IMR-90 (cell line): ENCODE results near the gene CENPVL2. TPM values are rescaled to one million over a fixed set of nuclear protein-coding genes. Genes with fewer than 3 reads are reported as not detected.

Source experiments
- ATAC-seq: fragments of 200-7000 bp; cut with Tn5 transposase; 2 replicates; pipeline ENCODE4 v1.9.1; 2020; ENCODE audit warnings: low read depth, mild to moderate bottlenecking, moderate library complexity
- BruUV-seq: library from RNA; stranded (reverse); fragments of 400-500 nt; replicated peaks from 2 replicates; lab custom pipeline; 2021; lab: Mats Ljungman, UMichigan
- CTCF ChIA-PET: fragments of 300-600 bp; formaldehyde crosslinking; extraction: SDS; loops from one replicate; lab custom pipeline; 2021; ENCODE audit warnings: antibody characterized with exemption; lab: Yijun Ruan, JAX
- POLR2A ChIA-PET: fragments of 300-600 bp; sonication (Branson Sonifier 250); formaldehyde crosslinking; loops from one replicate; lab custom pipeline; 2022; ENCODE audit warnings: antibody characterized with exemption; ENCODE audit not compliant: unreplicated experiment; lab: Charles Lee
- DNase-seq: peaks from one replicate; pipeline ENCODE4 v3.0.0; 2013
- H2AFZ ChIP-seq: replicated peaks from 2 replicates; pipeline ENCODE3; 2013; ENCODE audit warnings: low read length, mild to moderate bottlenecking; ENCODE audit not compliant: poor library complexity
- H2AK5ac ChIP-seq: 2 replicates; pipeline ENCODE4 v1.6.1; 2013; ENCODE audit warnings: low read depth, low read length, inconsistent platforms
- H2AK9ac ChIP-seq: replicated peaks from 2 replicates; pipeline ENCODE3; 2013; ENCODE audit warnings: mild to moderate bottlenecking, low read depth, low read length, moderate library complexity; ENCODE audit not compliant: poor library complexity
- H2BK120ac ChIP-seq: 2 replicates; pipeline ENCODE4 v1.6.1; 2013; ENCODE audit warnings: low read depth, low read length, inconsistent platforms
- H2BK15ac ChIP-seq: 3 replicates; pipeline ENCODE4 v1.6.1; 2013; ENCODE audit warnings: low read depth, low read length, inconsistent platforms
- H2BK20ac ChIP-seq: 2 replicates; pipeline ENCODE4 v1.6.1; 2013; ENCODE audit warnings: low read depth, mild to moderate bottlenecking, inconsistent platforms, low read length, moderate library complexity
- H2BK5ac ChIP-seq: 2 replicates; pipeline ENCODE4 v1.6.1; 2013; ENCODE audit warnings: mild to moderate bottlenecking, low read depth, low read length, inconsistent platforms; ENCODE audit not compliant: poor library complexity, severe bottlenecking
- H3K14ac ChIP-seq: replicated peaks from 2 replicates; pipeline ENCODE4 v1.6.1; 2013; ENCODE audit warnings: low read depth, low read length, inconsistent platforms
- H3K18ac ChIP-seq: 2 replicates; pipeline ENCODE4 v1.6.1; 2013; ENCODE audit warnings: low read depth, low read length, control low read depth
- H3K23ac ChIP-seq: 2 replicates; pipeline ENCODE4 v1.6.1; 2013; ENCODE audit warnings: low read depth, low read length, inconsistent platforms
- H3K27ac ChIP-seq: 2 replicates; pipeline ENCODE4 v1.5.1; 2013; ENCODE audit warnings: mild to moderate bottlenecking, control low read depth, low read length; ENCODE audit not compliant: insufficient read depth
- H3K27me3 ChIP-seq: 2 replicates; pipeline ENCODE4 v1.6.1; 2013; ENCODE audit warnings: low read length; ENCODE audit not compliant: control insufficient read depth, insufficient read depth
- H3K36me3 ChIP-seq: 2 replicates; pipeline ENCODE4 v1.6.1; 2013; ENCODE audit warnings: low read length, mixed read lengths; ENCODE audit not compliant: control insufficient read depth, insufficient read depth
- H3K4ac ChIP-seq: 2 replicates; pipeline ENCODE4 v1.6.1; 2013; ENCODE audit warnings: low read depth, low read length, inconsistent platforms
- H3K4me1 ChIP-seq: 2 replicates; pipeline ENCODE4 v1.6.1; 2013; ENCODE audit warnings: low read length, mixed read lengths; ENCODE audit not compliant: control insufficient read depth, insufficient read depth
- H3K4me2 ChIP-seq: 2 replicates; pipeline ENCODE4 v1.6.1; 2013; ENCODE audit warnings: low read depth, mild to moderate bottlenecking, control low read depth, low read length, moderate library complexity
- H3K4me3 ChIP-seq: 2 replicates; pipeline ENCODE4 v1.5.1; 2013; ENCODE audit warnings: low read depth, mild to moderate bottlenecking, control low read depth, low read length, moderate library complexity; ENCODE audit not compliant: insufficient read depth
- H3K56ac ChIP-seq: 2 replicates; pipeline ENCODE4 v1.6.1; 2013; ENCODE audit warnings: low read length, inconsistent platforms; ENCODE audit not compliant: insufficient read depth; ENCODE audit errors: extremely low read depth
- H3K79me1 ChIP-seq, 2 experiments: 2 replicates each; pipeline ENCODE4 v1.6.1; 2013; ENCODE audit warnings: low read length in 2 of 2, inconsistent platforms in 1 of 2, low read depth in 1 of 2
- H3K9ac ChIP-seq: 2 replicates; pipeline ENCODE4 v1.6.1; 2013; ENCODE audit warnings: low read depth, low read length, control low read depth
- H3K9me1 ChIP-seq: 2 replicates; pipeline ENCODE4 v1.6.1; 2013; ENCODE audit warnings: low read length, inconsistent platforms; ENCODE audit not compliant: insufficient read depth
- H3K9me3 ChIP-seq: 2 replicates; pipeline ENCODE4 v1.6.1; 2013; ENCODE audit warnings: low read length; ENCODE audit not compliant: control insufficient read depth, insufficient read depth
- H4K20me1 ChIP-seq: 2 replicates; pipeline ENCODE4 v1.6.1; 2013; ENCODE audit warnings: low read length, inconsistent platforms; ENCODE audit not compliant: insufficient read depth
- H4K5ac ChIP-seq: 2 replicates; pipeline ENCODE4 v1.6.1; 2013; ENCODE audit warnings: mild to moderate bottlenecking, low read depth, low read length, control low read depth
- H4K8ac ChIP-seq, 2 experiments: 2 replicates each; pipeline ENCODE4 v1.6.1; 2013; ENCODE audit warnings: low read depth in 2 of 2, low read length in 2 of 2, control low read depth in 1 of 2, inconsistent platforms in 1 of 2
- H4K91ac ChIP-seq: 2 replicates; pipeline ENCODE4 v1.6.1; 2013; ENCODE audit warnings: low read depth, low read length, inconsistent platforms; ENCODE audit not compliant: insufficient read depth
- CEBPB ChIP-seq: IDR thresholded peaks from 2 replicates; pipeline ENCODE4 v1.6.1; 2012; ENCODE audit warnings: low read depth, low read length, improper control_type of control experiment
- FOS ChIP-seq: fragments of 150-350 bp; IDR thresholded peaks from 2 replicates; pipeline ENCODE4 v1.6.1; 2016; ENCODE audit warnings: low read depth, low read length
- MAZ ChIP-seq: IDR thresholded peaks from 2 replicates; pipeline ENCODE4 v1.6.1; 2012; ENCODE audit warnings: low read depth, mild to moderate bottlenecking, low read length, improper control_type of control experiment, moderate library complexity, borderline replicate concordance
- NFE2L2 ChIP-seq: fragments of 150-350 bp; IDR thresholded peaks from 2 replicates; pipeline ENCODE4 v1.6.1; 2016; ENCODE audit warnings: low read depth, mild to moderate bottlenecking, low read length
- POLR2A ChIP-seq: IDR thresholded peaks from 2 replicates; pipeline ENCODE4 v1.6.1; 2012; ENCODE audit warnings: mild to moderate bottlenecking, low read depth, low read length
- RAD21 ChIP-seq: IDR thresholded peaks from 2 replicates; pipeline ENCODE4 v1.6.1; 2012; ENCODE audit warnings: low read length, improper control_type of control experiment
- RFX5 ChIP-seq: IDR thresholded peaks from 2 replicates; pipeline ENCODE4 v1.8.0; 2012; ENCODE audit warnings: low read depth, mild to moderate bottlenecking, low read length, moderate library complexity
- WGBS, 2 experiments: methylation state at CpG; one replicate each; pipeline versions ENCODE4 v1.1.5 to v1.1.7; 2013; ENCODE audit warnings: missing lambda C conversion rate in 2 of 2; ENCODE audit not compliant: insufficient read length in 1 of 2; ENCODE audit errors: extremely low coverage in 2 of 2; 5-methylcytosine and 5-hydroxymethylcytosine counted together
- dilution Hi-C: fragments of 300-500 bp; cut with HindIII; formaldehyde crosslinking; loops from one replicate; pipeline ENCODE4 v1.14.3; 2018; ENCODE audit warnings: low sequenced_read_pairs; ENCODE audit not compliant: unreplicated experiment
- in situ Hi-C: fragments of 300-500 bp; cut with MboI; formaldehyde crosslinking; loops from 3 replicates; pipeline ENCODE4 v1.14.3; 2019; ENCODE audit warnings: low sequenced_read_pairs, inconsistent platforms, mixed read lengths
- intact Hi-C: fragments of 100-400 bp; cut with micrococcal nuclease; formaldehyde crosslinking; loops from 2 replicates; pipeline ENCODE4 v1.10.0; 2022
- polyA plus RNA-seq, 3 experiments: library from polyadenylated mRNA; depleted of rRNA; stranded (reverse); fragments of >200 nt; gene quantifications; 2 replicates each; pipeline ENCODE4 v1.2.3, GENCODE V29; 2012; ENCODE audit warnings: low replicate concordance in 1 of 3
- total RNA-seq: library from RNA; depleted of rRNA; stranded (reverse); fragments of >200 nt; gene quantifications from 2 replicates; pipeline ENCODE4 v1.2.3, GENCODE V29; 2012
- TF ChIP-seq, protein P1 (sequence below): conservative IDR thresholded peaks from 2 replicates; pipeline ENCODE4 v1.5.1; 2012; ENCODE audit warnings: mild to moderate bottlenecking, low read depth, low read length, improper control_type of control experiment

The CENPVL2 gene
- total and polyA plus RNA-seq, 2 of the 4 experiments (the other 2 are of a cell fraction) = not detected

DNA sequence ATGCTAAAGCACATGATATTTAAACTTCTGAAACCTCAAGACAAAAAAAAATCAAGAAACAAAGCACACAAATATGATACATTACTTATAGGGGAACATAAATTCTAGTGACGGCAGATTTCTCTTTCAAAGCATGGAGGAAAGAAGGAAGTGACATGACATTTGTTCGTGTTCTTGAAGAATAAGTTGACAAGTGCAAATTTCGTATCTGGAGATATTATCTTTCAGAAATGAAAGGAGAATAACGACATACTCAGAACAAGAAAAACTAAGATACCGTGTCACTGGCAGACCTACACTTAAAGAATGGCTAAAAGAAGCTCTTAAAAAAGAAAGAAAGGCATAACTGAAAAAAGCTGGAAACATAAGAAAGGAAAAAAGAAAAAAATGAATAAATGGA lies 16.6 kb downstream of the CENPVL2 start:
- no peak overlapping the region for H2BK5ac ChIP-seq
- no peak overlapping the region for H2AFZ ChIP-seq
- H3K9me3 ChIP-seq = no peaks in the 10 kb centered on the region
- no peak for TF ChIP-seq NFE2L2
- no peak for TF ChIP-seq RFX5
- no peak for TF ChIP-seq POLR2A
- TF ChIP-seq MAZ = no peak
- no peak for TF ChIP-seq CEBPB
- TF ChIP-seq, protein P1, sequence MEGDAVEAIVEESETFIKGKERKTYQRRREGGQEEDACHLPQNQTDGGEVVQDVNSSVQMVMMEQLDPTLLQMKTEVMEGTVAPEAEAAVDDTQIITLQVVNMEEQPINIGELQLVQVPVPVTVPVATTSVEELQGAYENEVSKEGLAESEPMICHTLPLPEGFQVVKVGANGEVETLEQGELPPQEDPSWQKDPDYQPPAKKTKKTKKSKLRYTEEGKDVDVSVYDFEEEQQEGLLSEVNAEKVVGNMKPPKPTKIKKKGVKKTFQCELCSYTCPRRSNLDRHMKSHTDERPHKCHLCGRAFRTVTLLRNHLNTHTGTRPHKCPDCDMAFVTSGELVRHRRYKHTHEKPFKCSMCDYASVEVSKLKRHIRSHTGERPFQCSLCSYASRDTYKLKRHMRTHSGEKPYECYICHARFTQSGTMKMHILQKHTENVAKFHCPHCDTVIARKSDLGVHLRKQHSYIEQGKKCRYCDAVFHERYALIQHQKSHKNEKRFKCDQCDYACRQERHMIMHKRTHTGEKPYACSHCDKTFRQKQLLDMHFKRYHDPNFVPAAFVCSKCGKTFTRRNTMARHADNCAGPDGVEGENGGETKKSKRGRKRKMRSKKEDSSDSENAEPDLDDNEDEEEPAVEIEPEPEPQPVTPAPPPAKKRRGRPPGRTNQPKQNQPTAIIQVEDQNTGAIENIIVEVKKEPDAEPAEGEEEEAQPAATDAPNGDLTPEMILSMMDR = no peak
- TF ChIP-seq FOS = no peak
- TF ChIP-seq RAD21 = no peak
- no peak overlapping the region for H3K27ac ChIP-seq
- dilution Hi-C loops (no loop called here), in situ Hi-C loops (no loop called here), intact Hi-C loops (no loop called here)
- no TSS peak for BruUV-seq
- no peak overlapping the region for H3K14ac ChIP-seq
- no peak overlapping the region for H4K5ac ChIP-seq
- H2AK5ac ChIP-seq = no peak overlapping the region
- H3K27me3 ChIP-seq = peaks cover 3% of the 10 kb centered on the region; the same call in 1 of the 2 replicates
- POLR2A ChIA-PET = no interaction called here
- no peak overlapping the region for H2AK9ac ChIP-seq
- H2BK120ac ChIP-seq = no peak overlapping the region
- H3K36me3 ChIP-seq = no peaks in the 10 kb centered on the region
- CTCF ChIA-PET = interaction anchor here (0.5 kb wide), 1 partner anchor 592 kb away, joined by 4 read pairs; no protein-coding TSS in a partner anchor
- no peaks in the 10 kb centered on the region for H3K4me1 ChIP-seq
- no peaks in the 10 kb centered on the region for H3K79me1 ChIP-seq
- no peak overlapping the region for H3K4me3 ChIP-seq
- H3K9ac ChIP-seq = no peak overlapping the region
- H3K23ac ChIP-seq = no peak overlapping the region
- H3K4me2 ChIP-seq = no peak overlapping the region
- no peak overlapping the region for H4K8ac ChIP-seq
- H3K18ac ChIP-seq = no peak overlapping the region
- H3K4ac ChIP-seq = no peak overlapping the region
- WGBS, 2 experiments = no CpG with 5 or more reads among the region's 5 CpGs
- H4K20me1 ChIP-seq = no peaks in the 10 kb centered on the region
- no peaks in the 10 kb centered on the region for H3K9me1 ChIP-seq
- no peak overlapping the region for H4K91ac ChIP-seq
- H3K56ac ChIP-seq = no peak overlapping the region
- no peak overlapping the region for H2BK15ac ChIP-seq
- DNase-seq (no peak), ATAC-seq (no peak)
- H2BK20ac ChIP-seq = no peak overlapping the region
